Psoas muscle (tissue), 8 donors: ENCODE data around the gene CIT. TPM values are rescaled to one million over a fixed set of nuclear protein-coding genes. Genes with fewer than 3 reads are reported as not detected.

ENCODE experiments used
- ATAC-seq, 4 donors: fragments of 200-7000 bp; cut with Tn5 transposase; one replicate each; pipeline ENCODE4 v1.9.1; 2020; ENCODE audit warnings: moderate library complexity in 3 of 4, mild to moderate bottlenecking in 2 of 4
- DNase-seq, 2 donors: peaks; one replicate each; pipeline ENCODE4 v3.0.0-alpha.2; 2020
- H3K27ac ChIP-seq: fragments of 200-600 bp; one replicate; pipeline ENCODE4 v1.8.0; 2022
- H3K27me3 ChIP-seq, 3 donors: fragments of 200-600 bp in 1 of 3; one replicate each; pipeline versions ENCODE4 v1.6.1 to v1.8.0; 2013 to 2022; ENCODE audit warnings: low read length in 2 of 3, mild to moderate bottlenecking in 2 of 3, moderate library complexity in 1 of 3; ENCODE audit not compliant: insufficient read depth in 3 of 3
- H3K36me3 ChIP-seq, 2 donors: fragments of 200-600 bp in 1 of 2; one replicate each; pipeline versions ENCODE4 v1.6.1 to v1.8.0; 2013 to 2022; ENCODE audit warnings: low read depth in 1 of 2, mild to moderate bottlenecking in 1 of 2, moderate library complexity in 1 of 2; ENCODE audit not compliant: insufficient read depth in 1 of 2
- H3K4me1 ChIP-seq: fragments of 200-600 bp; one replicate; pipeline ENCODE4 v1.8.0; 2022
- H3K4me3 ChIP-seq: fragments of 200-600 bp; one replicate; pipeline ENCODE4 v1.8.0; 2022; ENCODE audit warnings: mild to moderate bottlenecking
- H3K9me3 ChIP-seq: fragments of 200-600 bp; one replicate; pipeline ENCODE4 v1.8.0; 2022
- CTCF ChIP-seq: fragments of 200-600 bp; IDR thresholded peaks from one replicate; pipeline ENCODE4 v1.8.0; 2022; ENCODE audit warnings: antibody characterized with exemption
- WGBS, 3 donors: extraction: QIAGEN DNeasy Blood & Tissue Kit; methylation state at CpG; one replicate each; pipeline versions ENCODE4 v1.1.6 to v1.1.7; 2013; 5-methylcytosine and 5-hydroxymethylcytosine counted together
- intact Hi-C, 2 donors: fragments of 100-400 bp; cut with DNase I; formaldehyde crosslinking; loops; one replicate each; pipeline versions ENCODE4 v1.11.0 to v1.14.2; 2022
- polyA plus RNA-seq, 3 donors: library from polyadenylated mRNA; stranded (reverse); fragments of 200-250 nt; gene quantifications; one replicate each; pipeline ENCODE4 v1.2.3, GENCODE V29; 2013
- total RNA-seq, 4 donors: library from RNA; stranded (reverse); fragmentation: NEBNext Ultra II Directional in 2 of 4; extraction: Animal tissue kit (Norgen Biotek cat#: 25700) in 2 of 4; gene quantifications; one replicate each; pipeline versions ENCODE4 v1.2.1 to v1.2.4, GENCODE V29; 2021 to 2023
- donor health status: healthy with polysubstance abuse.
- donor health status: DM: no; HTN: no; CAD: no; lungs with moderate emphysema.
- donor health status: Bipolar disorder and iron deficiency.
- donor health status: healthy.
- donor health status: DM: yes; HTN: yes; CAD: no.
- donor health status: DM: no; HTN: no; CAD: no.
- donor health status: DM: no; HTN: no; CAD: no.
- donor health status: DM: yes; HTN: yes; CAD: no.

CIT gene
- total and polyA plus RNA-seq, 7 donors, result 0.06 to 2.4 (median 0.40) TPM

DNA sequence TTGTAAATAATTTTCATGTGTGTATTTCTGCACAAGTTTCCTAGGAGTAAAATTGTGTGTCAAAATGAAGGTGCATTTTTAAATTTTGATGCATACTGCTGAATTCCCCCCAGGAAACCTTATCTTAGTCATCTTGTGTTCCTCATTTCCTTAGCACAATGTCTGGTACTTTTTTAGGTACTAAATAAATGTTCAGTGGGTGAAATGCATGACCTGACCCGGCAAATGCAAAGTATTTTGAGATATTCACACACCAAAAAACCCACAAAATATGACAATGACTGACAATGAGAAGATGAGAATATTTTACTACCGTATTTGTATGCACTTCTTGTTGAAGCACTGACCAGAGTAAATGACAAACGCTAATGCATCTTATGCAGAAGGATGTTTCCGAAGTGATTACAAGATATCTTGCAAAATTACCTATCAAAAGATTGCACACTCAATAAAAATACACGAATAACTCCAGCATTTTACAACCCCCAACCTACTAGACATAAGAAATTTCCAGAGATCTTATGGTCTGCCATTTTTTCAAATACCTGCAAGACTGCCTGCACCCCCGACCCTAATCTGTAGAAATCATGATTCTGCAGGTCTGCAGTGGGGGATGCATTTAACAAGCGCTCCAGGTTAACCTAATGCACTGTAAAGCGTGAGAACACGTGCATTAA is 210.1 kb downstream of the CIT start:
- intact Hi-C loops, result loop anchor here (5.0 to 10.0 kb wide), 4 partner anchors 75 to 225 kb away; partner anchors contain the start of gene TMEM233 (in 1 of the 2)
- Histone ChIP-seq H3K27me3 (no peaks in the 10 kb centered on the region), H3K4me3 (peak overlapping the region; percentile 94), H3K36me3 (peaks cover under 1 to 24% of the 10 kb centered on the region in 2 donors), H3K9me3 (no peaks in the 10 kb centered on the region), H3K27ac (peak overlapping the region; percentile 96), H3K4me1 (peaks cover 19% of the 10 kb centered on the region)
- TF ChIP-seq CTCF, result no peak
- ATAC-seq (peak in 1 of 4 donors; percentile 6), DNase-seq (no peak)
- 12 to 16% (median 14%) methylated on average over 9 of the region's 9 CpGs for WGBS, 3 donors

- no peak overlapping the region for H3K4me3 ChIP-seq
- no peak overlapping the region for H3K27ac ChIP-seq
- ATAC-seq, result no peak
These were observed 210.8 kb downstream of the CIT start for GRCh38 chr12:119666226-119666795.

GRCh38 chr12:119665164-119665929 is 211.8 kb downstream of the CIT start:
- TF ChIP-seq CTCF, result no peak
- no peak for DNase-seq
- H3K4me1 ChIP-seq, result peaks cover 17% of the 10 kb centered on the region
- H3K9me3 ChIP-seq, result no peaks in the 10 kb centered on the region
- ATAC-seq, result no peak
- intact Hi-C loops, result loop anchor here (5.0 to 10.0 kb wide), 4 partner anchors 73 to 223 kb away; partner anchors contain the start of gene TMEM233 (in 1 of the 2)
- H3K27me3 ChIP-seq, result no peaks in the 10 kb centered on the region
- H3K27ac ChIP-seq, result no peak overlapping the region
- H3K4me3 ChIP-seq, result no peak overlapping the region
- peaks cover 0 to 8% of the 10 kb centered on the region in 2 donors for H3K36me3 ChIP-seq
- 83 to 89% (median 87%) methylated on average over 4 of the region's 4 CpGs for WGBS, 3 donors

More at GRCh38 chr12:119666226-119666795, 210.8 kb downstream of the CIT start:
- Histone ChIP-seq H3K27me3 (no peaks in the 10 kb centered on the region), H3K9me3 (no peaks in the 10 kb centered on the region), H3K4me1 (peaks cover 19% of the 10 kb centered on the region), H3K36me3 (peaks cover 0 to 17% of the 10 kb centered on the region in 2 donors)
- intact Hi-C loops, result loop anchor here (5.0 to 10.0 kb wide), 4 partner anchors 74 to 224 kb away; partner anchors contain the start of gene TMEM233 (in 1 of the 2)
- no peak for TF ChIP-seq CTCF
- no peak for DNase-seq
- 74 to 81% (median 79%) methylated on average over 2 of the region's 2 CpGs for WGBS, 3 donors

- Histone ChIP-seq H3K27me3 (no peaks in the 10 kb centered on the region), H3K4me1 (peaks cover 10% of the 10 kb centered on the region), H3K36me3 (peaks cover 0 to 1% of the 10 kb centered on the region in 2 donors), H3K9me3 (no peaks in the 10 kb centered on the region), H3K27ac (no peak overlapping the region), H3K4me3 (no peak overlapping the region)
- TF ChIP-seq CTCF, result no peak
- 77 to 100% (median 93%) methylated on average over 1 of the region's 1 CpG for WGBS, 3 donors
- no peak for DNase-seq
- no peak for ATAC-seq
- intact Hi-C loops, result loop anchor here (5.0 to 10.0 kb wide), 5 partner anchors 72 to 222 kb away; partner anchors contain the start of gene TMEM233 (in 1 of the 2)
These were observed 212.5 kb downstream of the CIT start for GRCh38 chr12:119664642-119665041.
